PC-3 (cell line): ENCODE measurements around the gene ABHD2. TPM values are rescaled to one million over a fixed set of nuclear protein-coding genes. Genes with fewer than 3 reads are reported as not detected.
A peak's percentile ranks its signal among the peaks of the same experiment; 100 is the strongest.

ENCODE experiments used
- ATAC-seq: fragments of 200-7000 bp; cut with Tn5 transposase; 2 replicates; pipeline ENCODE4 v1.9.1; 2020; ENCODE audit warnings: mild to moderate bottlenecking, moderate library complexity
- BruUV-seq: library from RNA; stranded (reverse); fragments of 400-500 nt; replicated peaks from 2 replicates; lab custom pipeline; 2021; lab: Mats Ljungman, UMichigan
- CTCF ChIA-PET: fragments of 300-600 bp; sonication (Branson Sonifier 250); formaldehyde crosslinking; loops from one replicate; lab custom pipeline; 2022; ENCODE audit warnings: antibody characterized with exemption; lab: Charles Lee
- POLR2A ChIA-PET: fragments of 300-600 bp; sonication (Branson Sonifier 250); formaldehyde crosslinking; loops from one replicate; lab custom pipeline; 2022; ENCODE audit warnings: antibody characterized with exemption; ENCODE audit not compliant: unreplicated experiment; lab: Charles Lee
- DNase-seq: peaks from one replicate; pipeline ENCODE4 v3.0.0-alpha.2; 2015
- H2AFZ ChIP-seq: fragments of 300-600 bp; sonication (generic); 2 replicates; pipeline ENCODE4 v1.6.0; 2016; ENCODE audit warnings: antibody characterized with exemption, low read length
- H3F3A ChIP-seq: fragments of 300-600 bp; sonication (generic); one replicate; pipeline ENCODE4 v1.6.0; 2017; ENCODE audit warnings: antibody characterized with exemption, low read length, control low read depth, mild to moderate bottlenecking; ENCODE audit not compliant: unreplicated experiment
- H3K27ac ChIP-seq: fragments of 300-600 bp; sonication (generic); 2 replicates; pipeline ENCODE4 v1.5.1; 2016; ENCODE audit warnings: mild to moderate bottlenecking, low read length
- H3K27me3 ChIP-seq: fragments of 300-600 bp; sonication (generic); 2 replicates; pipeline ENCODE4 v1.6.1; 2016; ENCODE audit warnings: low read length, mixed read lengths
- H3K36me3 ChIP-seq: fragments of 300-600 bp; sonication (generic); 2 replicates; pipeline ENCODE4 v1.6.1; 2016; ENCODE audit warnings: low read depth, mixed run types, low read length, mixed read lengths
- H3K4me1 ChIP-seq: fragments of 300-600 bp; sonication (generic); 2 replicates; pipeline ENCODE4 v1.5.1; 2016; ENCODE audit warnings: low read length; ENCODE audit not compliant: insufficient read depth
- H3K4me2 ChIP-seq: fragments of 300-600 bp; sonication (generic); 2 replicates; pipeline ENCODE4 v1.6.0; 2016; ENCODE audit warnings: low read length
- H3K4me3 ChIP-seq: fragments of 300-600 bp; sonication (generic); 2 replicates; pipeline ENCODE4 v1.5.1; 2016; ENCODE audit warnings: mild to moderate bottlenecking, low read length, mixed read lengths
- H3K79me2 ChIP-seq: fragments of 300-600 bp; sonication (generic); 2 replicates; pipeline ENCODE4 v1.6.1; 2017; ENCODE audit warnings: low read length, mixed read lengths
- H3K9ac ChIP-seq: fragments of 300-600 bp; sonication (generic); 2 replicates; pipeline ENCODE4 v1.6.0; 2016; ENCODE audit warnings: mild to moderate bottlenecking, low read length
- H3K9me2 ChIP-seq: fragments of 300-600 bp; sonication (generic); replicated peaks from 2 replicates; pipeline ENCODE4 v1.6.1; 2016; ENCODE audit warnings: mixed run types, low read length, mixed read lengths
- H3K9me3 ChIP-seq: fragments of 300-600 bp; sonication (generic); 2 replicates; pipeline ENCODE4 v1.6.1; 2016; ENCODE audit warnings: low read length, mixed read lengths
- H4K20me1 ChIP-seq: fragments of 300-600 bp; sonication (generic); 2 replicates; pipeline ENCODE4 v1.6.1; 2016; ENCODE audit warnings: low read length, mixed read lengths
- EZH2 ChIP-seq: fragments of 300-600 bp; sonication (generic); IDR thresholded peaks from one replicate; pipeline ENCODE4 v1.6.1; 2017; ENCODE audit warnings: antibody characterized with exemption, mild to moderate bottlenecking, low read length; ENCODE audit not compliant: unreplicated experiment
- EZH2phosphoT487 ChIP-seq: fragments of 300-600 bp; sonication (generic); IDR thresholded peaks from 2 replicates; pipeline ENCODE4 v1.6.1; 2018; ENCODE audit warnings: mild to moderate bottlenecking, antibody characterized with exemption, low read length, borderline replicate concordance
- intact Hi-C: fragments of 100-400 bp; cut with micrococcal nuclease; formaldehyde crosslinking; loops from 2 replicates; pipeline ENCODE4 v1.9.0; 2023
- total RNA-seq: library from RNA; depleted of rRNA; stranded (reverse); fragments of >200 nt; gene quantifications from 2 replicates; pipeline ENCODE4 v1.2.3, GENCODE V29; 2014
- TF ChIP-seq, protein P1 (sequence below): fragments of 300-600 bp; sonication (generic); conservative IDR thresholded peaks from 2 replicates; pipeline ENCODE4 v1.5.1; 2017; ENCODE audit warnings: antibody characterized with exemption, low read depth, mild to moderate bottlenecking, low read length

ABHD2 gene
- total RNA-seq, 1 experiment from 2014 or later = 34.0 TPM

GRCh38 chr15:89104172-89104564, 15.9 kb downstream of the ABHD2 start:
- Histone ChIP-seq H3K9ac (no peak overlapping the region), H3K9me2 (no peaks in the 10 kb centered on the region), H3K27me3 (no peaks in the 10 kb centered on the region), H3K4me1 (peaks cover 79% of the 10 kb centered on the region), H2AFZ (no peak overlapping the region), H3K27ac (peak overlapping the region; percentile 67), H3K4me3 (no peak overlapping the region), H3F3A (peaks cover 10% of the 10 kb centered on the region), H3K79me2 (peaks cover 57% of the 10 kb centered on the region), H3K4me2 (peak overlapping the region; percentile 64; the same call in 1 of the 2 replicates), H4K20me1 (no peaks in the 10 kb centered on the region), H3K9me3 (no peaks in the 10 kb centered on the region), H3K36me3 (peaks cover 3% of the 10 kb centered on the region; the same call in 1 of the 2 replicates)
- no peak for ATAC-seq
- ChIA-PET POLR2A (no interaction called here), CTCF (interaction anchor here (1.2 kb wide), 1 partner anchor 13 kb away, joined by 3 read pairs; no protein-coding TSS in a partner anchor)
- intact Hi-C loops = no loop called here
- TF ChIP-seq, protein P1, sequence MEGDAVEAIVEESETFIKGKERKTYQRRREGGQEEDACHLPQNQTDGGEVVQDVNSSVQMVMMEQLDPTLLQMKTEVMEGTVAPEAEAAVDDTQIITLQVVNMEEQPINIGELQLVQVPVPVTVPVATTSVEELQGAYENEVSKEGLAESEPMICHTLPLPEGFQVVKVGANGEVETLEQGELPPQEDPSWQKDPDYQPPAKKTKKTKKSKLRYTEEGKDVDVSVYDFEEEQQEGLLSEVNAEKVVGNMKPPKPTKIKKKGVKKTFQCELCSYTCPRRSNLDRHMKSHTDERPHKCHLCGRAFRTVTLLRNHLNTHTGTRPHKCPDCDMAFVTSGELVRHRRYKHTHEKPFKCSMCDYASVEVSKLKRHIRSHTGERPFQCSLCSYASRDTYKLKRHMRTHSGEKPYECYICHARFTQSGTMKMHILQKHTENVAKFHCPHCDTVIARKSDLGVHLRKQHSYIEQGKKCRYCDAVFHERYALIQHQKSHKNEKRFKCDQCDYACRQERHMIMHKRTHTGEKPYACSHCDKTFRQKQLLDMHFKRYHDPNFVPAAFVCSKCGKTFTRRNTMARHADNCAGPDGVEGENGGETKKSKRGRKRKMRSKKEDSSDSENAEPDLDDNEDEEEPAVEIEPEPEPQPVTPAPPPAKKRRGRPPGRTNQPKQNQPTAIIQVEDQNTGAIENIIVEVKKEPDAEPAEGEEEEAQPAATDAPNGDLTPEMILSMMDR = no peak
- TF ChIP-seq EZH2phosphoT487 (no peak), EZH2 (no peak)
- no peak for DNase-seq
- no TSS peak for BruUV-seq

DNA sequence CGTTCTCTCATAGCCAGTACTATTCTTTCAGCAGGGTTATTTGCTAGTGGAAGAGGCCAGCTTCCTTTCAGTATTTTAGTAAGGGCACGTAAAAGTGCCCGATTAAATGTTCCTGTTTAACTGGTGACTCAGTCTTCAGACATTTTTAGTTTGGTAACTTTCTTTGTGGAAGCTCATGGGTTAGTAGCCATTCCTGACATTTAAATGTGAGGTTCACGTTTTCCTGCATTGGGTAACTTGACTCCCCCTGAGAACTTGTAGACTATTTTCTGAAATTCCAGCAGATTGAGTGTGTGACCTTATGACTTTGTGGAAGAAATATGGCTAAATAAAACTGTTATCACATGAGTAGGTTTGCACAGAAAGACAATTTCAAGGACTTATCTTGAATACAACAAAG, 16.9 kb downstream of the ABHD2 start:
- POLR2A ChIA-PET = no interaction called here

DNA sequence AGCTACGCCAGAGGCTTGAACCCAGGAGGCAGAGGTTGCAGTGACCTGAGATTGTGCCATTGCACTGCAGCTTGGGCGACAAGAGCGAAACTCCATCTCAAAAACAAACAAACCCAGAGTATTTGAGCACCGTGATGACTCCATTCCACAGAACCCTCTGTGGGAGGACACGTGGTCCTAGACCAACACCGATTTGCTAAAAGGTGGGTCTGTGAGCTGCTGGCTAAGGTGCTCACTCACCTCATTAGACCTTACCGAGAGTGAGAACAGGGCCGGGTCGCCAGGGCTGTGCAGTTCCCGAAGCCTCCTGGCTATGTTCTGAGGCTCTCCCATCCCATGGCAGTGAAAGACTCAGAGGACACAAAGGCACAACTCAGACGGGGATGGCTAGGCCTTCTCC, 17.9 kb downstream of the ABHD2 start:
- H3F3A ChIP-seq = peaks cover 5% of the 10 kb centered on the region
- ChIA-PET POLR2A (no interaction called here), CTCF (no interaction called here)
- ATAC-seq (no peak), DNase-seq (no peak)
- peaks cover 63% of the 10 kb centered on the region for H3K4me1 ChIP-seq
- no TSS peak for BruUV-seq
- no peak overlapping the region for H2AFZ ChIP-seq
- H3K9me2 ChIP-seq = no peaks in the 10 kb centered on the region
- no peaks in the 10 kb centered on the region for H3K9me3 ChIP-seq
- H3K9ac ChIP-seq = no peak overlapping the region
- H4K20me1 ChIP-seq = no peaks in the 10 kb centered on the region
- peaks cover 3% of the 10 kb centered on the region; the same call in 1 of the 2 replicates for H3K36me3 ChIP-seq
- H3K27me3 ChIP-seq = no peaks in the 10 kb centered on the region
- TF ChIP-seq, protein P1 = no peak
- TF ChIP-seq EZH2 (no peak), EZH2phosphoT487 (no peak)
- peaks cover 45% of the 10 kb centered on the region for H3K79me2 ChIP-seq
- H3K4me2 ChIP-seq = no peak overlapping the region
- intact Hi-C loops = no loop called here
- H3K4me3 ChIP-seq = no peak overlapping the region
- H3K27ac ChIP-seq = no peak overlapping the region

More for the DNA sequence above, 16.9 kb downstream of the ABHD2 start:
- Histone ChIP-seq H3K27me3 (no peaks in the 10 kb centered on the region), H3K9me3 (no peaks in the 10 kb centered on the region), H3F3A (peaks cover 10% of the 10 kb centered on the region), H3K79me2 (peaks cover 47% of the 10 kb centered on the region), H3K4me3 (no peak overlapping the region; the same call in 1 of the 2 replicates), H3K9me2 (no peaks in the 10 kb centered on the region), H3K4me2 (peak overlapping the region; percentile 64), H3K4me1 (peaks cover 73% of the 10 kb centered on the region), H3K9ac (peak overlapping the region; percentile 12; the same call in 1 of the 2 replicates), H4K20me1 (no peaks in the 10 kb centered on the region), H3K27ac (peak overlapping the region; percentile 67), H3K36me3 (peaks cover 3% of the 10 kb centered on the region; the same call in 1 of the 2 replicates), H2AFZ (no peak overlapping the region)
- no TSS peak for BruUV-seq
- CTCF ChIA-PET = interaction anchor here (0.6 to 1.2 kb wide), 2 partner anchors 14 to 24 kb away, joined by 3 to 4 read pairs; no protein-coding TSS in a partner anchor
- TF ChIP-seq EZH2phosphoT487 (no peak), EZH2 (no peak)
- TF ChIP-seq, protein P1 = no peak
- intact Hi-C loops = loop anchor here (1.0 kb wide), 1 partner anchor 15 kb away; no protein-coding TSS in a partner anchor
- peak; percentile 85 for DNase-seq
- ATAC-seq = peak; percentile 27
